Choroid plexus epithelial cell (primary cell): ENCODE measurements around the gene DLGAP1.

Source experiments
- DNase-seq: peaks from one replicate; pipeline ENCODE4 v3.0.0-alpha.2; 2010; ENCODE audit warnings: low read depth
- H3K4me3 ChIP-seq: 2 replicates; pipeline ENCODE4 v1.5.1; 2011; ENCODE audit warnings: low read depth, mild to moderate bottlenecking, control low read depth, low read length, moderate library complexity
- TF ChIP-seq, protein P1 (sequence below): conservative IDR thresholded peaks from 2 replicates; pipeline ENCODE4 v1.5.1; 2011; ENCODE audit warnings: low read depth, mild to moderate bottlenecking, control low read depth, inconsistent platforms, low read length, moderate library complexity

Gene DLGAP1

DNA sequence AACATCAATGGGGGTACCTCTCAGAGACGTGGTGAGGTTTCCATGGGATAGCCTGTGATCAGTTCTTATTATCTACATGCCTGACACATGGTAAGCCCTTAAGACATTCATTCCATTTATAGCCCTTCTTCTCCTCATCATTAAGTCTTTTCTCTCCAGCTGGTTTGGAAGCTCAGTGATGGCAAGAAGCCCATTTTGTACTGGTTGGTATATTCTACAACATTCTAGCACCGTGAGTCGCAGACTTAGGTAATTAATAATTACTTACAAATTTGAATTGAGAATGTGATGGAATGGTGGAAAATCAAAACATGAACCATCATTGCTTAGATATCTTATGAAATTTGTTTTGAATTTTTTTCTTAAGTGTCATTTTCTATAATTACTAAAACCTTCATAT, 472.6 kb downstream of the DLGAP1 start:
- DNase-seq, result no peak
- TF ChIP-seq, protein P1, sequence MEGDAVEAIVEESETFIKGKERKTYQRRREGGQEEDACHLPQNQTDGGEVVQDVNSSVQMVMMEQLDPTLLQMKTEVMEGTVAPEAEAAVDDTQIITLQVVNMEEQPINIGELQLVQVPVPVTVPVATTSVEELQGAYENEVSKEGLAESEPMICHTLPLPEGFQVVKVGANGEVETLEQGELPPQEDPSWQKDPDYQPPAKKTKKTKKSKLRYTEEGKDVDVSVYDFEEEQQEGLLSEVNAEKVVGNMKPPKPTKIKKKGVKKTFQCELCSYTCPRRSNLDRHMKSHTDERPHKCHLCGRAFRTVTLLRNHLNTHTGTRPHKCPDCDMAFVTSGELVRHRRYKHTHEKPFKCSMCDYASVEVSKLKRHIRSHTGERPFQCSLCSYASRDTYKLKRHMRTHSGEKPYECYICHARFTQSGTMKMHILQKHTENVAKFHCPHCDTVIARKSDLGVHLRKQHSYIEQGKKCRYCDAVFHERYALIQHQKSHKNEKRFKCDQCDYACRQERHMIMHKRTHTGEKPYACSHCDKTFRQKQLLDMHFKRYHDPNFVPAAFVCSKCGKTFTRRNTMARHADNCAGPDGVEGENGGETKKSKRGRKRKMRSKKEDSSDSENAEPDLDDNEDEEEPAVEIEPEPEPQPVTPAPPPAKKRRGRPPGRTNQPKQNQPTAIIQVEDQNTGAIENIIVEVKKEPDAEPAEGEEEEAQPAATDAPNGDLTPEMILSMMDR, result no peak
- H3K4me3 ChIP-seq, result no peak overlapping the region

DNA sequence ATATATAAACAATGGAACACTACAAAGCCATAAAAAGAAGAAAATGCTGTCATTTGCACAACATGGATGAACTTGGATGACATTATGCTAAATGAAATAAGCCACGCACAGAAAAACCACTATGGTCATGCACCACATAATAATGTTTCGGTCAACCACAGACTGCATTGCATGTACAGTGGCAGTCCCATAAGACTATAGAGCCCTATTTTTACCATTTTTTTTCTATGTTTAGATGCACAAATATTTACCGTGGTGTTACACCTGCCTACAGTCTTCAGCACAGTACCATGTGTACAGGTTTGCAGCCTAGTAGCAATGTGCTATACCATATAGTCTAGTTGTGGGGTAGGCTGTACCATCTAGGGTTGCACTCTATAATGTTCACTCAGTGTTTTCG, 476.1 kb downstream of the DLGAP1 start:
- TF ChIP-seq, protein P1, result no peak
- H3K4me3 ChIP-seq, result no peak overlapping the region
- DNase-seq, result no peak

DNA sequence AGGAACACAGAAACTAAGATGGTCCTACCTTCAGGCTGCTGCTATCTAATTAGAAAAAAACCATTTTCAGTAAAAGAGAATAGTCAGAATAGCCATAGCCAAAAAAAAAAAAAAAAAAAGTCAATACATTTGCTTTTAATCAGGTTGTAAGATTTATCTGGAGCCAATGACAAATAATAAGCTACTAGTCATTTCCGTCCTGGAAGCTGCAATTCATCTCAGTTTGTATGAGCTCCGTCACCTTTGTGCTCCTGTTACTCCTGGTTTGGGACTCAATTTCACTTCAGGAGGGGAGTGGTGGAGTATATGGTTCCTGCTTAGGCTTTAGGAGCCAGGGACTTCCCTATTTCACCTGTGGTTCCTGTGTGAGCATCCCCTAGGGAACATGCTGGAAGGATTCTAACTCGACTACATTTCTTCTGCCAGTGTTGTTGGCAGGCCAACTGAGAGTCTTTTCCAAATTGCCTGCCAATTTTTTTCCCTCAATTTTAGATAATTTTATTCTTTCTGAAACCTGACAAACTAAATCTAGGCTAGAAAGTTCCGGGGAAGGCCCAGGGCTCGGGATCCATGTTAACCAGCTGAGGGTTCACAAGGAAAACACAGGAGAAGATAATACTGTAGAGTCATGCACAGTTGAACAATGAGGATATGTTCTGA, 481.8 kb downstream of the DLGAP1 start:
- TF ChIP-seq, protein P1, result no peak
- no peak for DNase-seq
- no peak overlapping the region for H3K4me3 ChIP-seq

DNA sequence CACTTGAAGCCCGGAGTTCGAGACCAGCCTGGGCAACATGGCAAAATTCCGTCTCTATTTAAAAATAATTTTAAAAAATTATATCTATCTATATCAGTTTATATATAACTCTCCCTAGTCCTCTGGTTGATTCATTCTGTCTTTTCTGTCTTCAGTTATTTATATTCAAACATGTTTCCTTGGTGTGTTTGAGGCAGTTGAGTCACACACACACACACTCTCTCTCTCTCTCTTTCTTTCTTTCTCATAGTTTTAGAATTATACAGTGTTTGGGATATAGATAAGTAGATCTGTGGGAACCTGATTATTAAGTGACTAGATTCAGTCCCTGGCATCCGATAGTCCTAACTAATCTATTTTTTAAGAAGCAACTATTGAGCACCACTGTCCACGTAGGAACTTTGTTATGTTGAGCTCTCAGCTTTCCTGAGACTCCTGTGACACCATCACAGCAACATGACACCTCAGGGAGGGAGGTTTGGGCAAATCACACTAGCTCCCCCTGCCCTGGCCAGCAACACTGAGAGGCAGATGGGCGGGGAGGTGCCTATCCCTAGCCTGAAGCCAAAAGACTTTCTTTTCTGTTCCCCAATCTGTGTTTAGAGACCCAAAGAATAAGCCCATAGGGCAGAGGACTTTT, 482.7 kb downstream of the DLGAP1 start:
- no peak overlapping the region for H3K4me3 ChIP-seq
- no peak for DNase-seq
- TF ChIP-seq, protein P1, result no peak

DNA sequence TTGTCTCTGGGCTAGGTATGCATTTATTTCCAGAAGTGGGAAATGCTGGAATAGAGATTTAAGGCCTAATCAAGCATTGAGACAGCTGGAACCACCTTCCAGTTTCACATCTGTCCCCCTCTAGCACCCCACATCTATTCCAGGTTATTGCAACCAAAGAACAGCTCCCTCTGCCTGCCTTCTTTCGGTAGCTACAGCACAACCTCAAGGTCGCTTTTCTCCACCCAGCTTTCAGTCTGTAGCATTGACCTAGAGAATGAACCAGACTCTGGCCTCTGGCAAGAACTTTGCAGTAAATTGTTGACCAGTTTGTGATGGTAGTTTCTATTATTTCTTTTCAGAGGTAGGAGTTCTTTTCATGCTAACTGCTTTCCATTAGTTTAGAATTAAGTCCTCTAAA, 484.2 kb downstream of the DLGAP1 start:
- no peak for DNase-seq
- TF ChIP-seq, protein P1, result peak; percentile 8
- no peak overlapping the region for H3K4me3 ChIP-seq

DNA sequence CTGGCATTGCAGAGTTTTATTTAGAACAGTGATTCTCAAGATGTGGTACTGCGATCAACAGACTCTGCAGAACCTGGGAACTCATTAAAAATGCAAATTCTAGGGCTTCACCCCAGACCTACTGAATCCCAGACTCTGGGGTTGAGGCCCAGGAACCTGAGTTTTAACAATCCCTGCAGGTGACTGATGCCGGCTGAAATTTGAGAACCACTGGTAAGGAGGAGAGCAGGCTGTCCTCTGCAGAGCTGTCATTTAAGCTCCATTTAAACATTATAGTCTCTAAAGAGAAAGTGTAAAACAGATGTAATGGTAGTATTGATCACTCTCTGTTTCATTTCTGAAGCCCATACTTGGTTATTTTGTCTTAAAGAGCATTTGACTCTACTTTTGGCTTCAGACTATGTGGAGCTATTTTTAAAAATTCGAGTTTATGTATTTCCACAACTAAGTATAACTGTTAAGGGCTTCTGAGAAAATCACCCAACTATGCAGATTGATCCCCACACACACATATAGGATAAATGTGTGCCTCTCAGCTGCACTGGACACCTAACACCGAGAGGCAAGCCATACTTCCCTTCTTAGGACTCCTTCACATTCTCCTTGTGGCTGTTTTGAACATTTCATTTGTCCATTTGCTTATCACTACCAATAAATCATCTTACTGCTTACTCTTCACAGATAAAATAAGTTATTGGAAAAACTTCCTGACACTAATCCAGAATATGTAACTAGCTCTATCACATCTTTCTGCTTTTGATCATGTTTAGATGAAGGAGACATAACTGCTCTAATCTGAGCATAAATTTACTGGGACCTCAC, 487.5 kb downstream of the DLGAP1 start:
- H3K4me3 ChIP-seq, result no peak overlapping the region
- DNase-seq, result no peak
- TF ChIP-seq, protein P1, result no peak
